Muscle of leg (tissue), 11 donors: ENCODE results near the gene PKDCC. TPM values are rescaled to one million over a fixed set of nuclear protein-coding genes. Genes with fewer than 3 reads are reported as not detected.
"Not testable (repeated sequence)": the region's sequence is repeated elsewhere in the genome, so short reads cannot be mapped to it uniquely, and the experiment has no call there.

Experiments used
- DNase-seq: peaks from one replicate; pipeline ENCODE4 v3.0.0; 2013
- H3K27ac ChIP-seq: one replicate; pipeline ENCODE4 v1.5.1; 2013; ENCODE audit warnings: mild to moderate bottlenecking, low read length, control low read depth
- H3K27me3 ChIP-seq: one replicate; pipeline ENCODE4 v1.6.1; 2013; ENCODE audit warnings: low read length; ENCODE audit not compliant: control insufficient read depth, insufficient read depth
- H3K36me3 ChIP-seq: one replicate; pipeline ENCODE4 v1.6.1; 2013; ENCODE audit warnings: low read length; ENCODE audit not compliant: control insufficient read depth, insufficient read depth
- H3K4me1 ChIP-seq: one replicate; pipeline ENCODE4 v1.6.1; 2013; ENCODE audit warnings: low read length; ENCODE audit not compliant: control insufficient read depth, insufficient read depth
- H3K4me3 ChIP-seq: one replicate; pipeline ENCODE4 v1.5.1; 2013; ENCODE audit warnings: low read length, control low read depth
- H3K9me3 ChIP-seq: replicated peaks from 2 replicates; pipeline ENCODE4 v1.6.1; 2013; ENCODE audit warnings: low read depth, low read length; ENCODE audit not compliant: control insufficient read depth
- WGBS: methylation state at CpG from one replicate; pipeline ENCODE4 v1.1.5; 2013; ENCODE audit warnings: missing lambda C conversion rate; ENCODE audit not compliant: insufficient coverage; 5-methylcytosine and 5-hydroxymethylcytosine counted together
- polyA plus RNA-seq, 8 donors: library from polyadenylated mRNA; unstranded; fragments of 120-200 nt; gene quantifications; one replicate each; pipeline versions ENCODE4 v1.2.1 to v1.2.3, GENCODE V29; 2013; ENCODE audit warnings: inconsistent platforms in 1 of 8, low replicate concordance in 1 of 8; ENCODE audit not compliant: insufficient read length in 8 of 8, insufficient read depth in 1 of 8
- total RNA-seq: library from RNA; stranded (reverse); fragments of 120-200 nt; gene quantifications from one replicate; pipeline ENCODE4 v1.2.4, GENCODE V29; 2013

The PKDCC gene
- total and polyA plus RNA-seq, 9 donors, result 123 to 183 (median 147) TPM

- DNase-seq, result no peak
- Histone ChIP-seq H3K27me3 (no peaks in the 10 kb centered on the region), H3K9me3 (no peaks in the 10 kb centered on the region), H3K36me3 (peaks cover 16% of the 10 kb centered on the region), H3K4me1 (peaks cover 38% of the 10 kb centered on the region), H3K4me3 (no peak overlapping the region), H3K27ac (peak overlapping the region; percentile 31)
- 83% methylated on average over 3 of the region's 5 CpGs for WGBS
These were observed 15.8 kb downstream of the PKDCC start for GRCh38 chr2:42063431-42064171.

GRCh38 chr2:42064417-42064942 lies 16.7 kb downstream of the PKDCC start:
- WGBS, result 44% methylated on average over 4 of the region's 8 CpGs
- peak overlapping the region; percentile 6 for H3K27ac ChIP-seq
- H3K27me3 ChIP-seq, result no peaks in the 10 kb centered on the region
- peaks cover 37% of the 10 kb centered on the region for H3K4me1 ChIP-seq
- DNase-seq, result peak; percentile 85
- H3K36me3 ChIP-seq, result peaks cover 7% of the 10 kb centered on the region
- no peak overlapping the region for H3K4me3 ChIP-seq
- H3K9me3 ChIP-seq, result no peaks in the 10 kb centered on the region

- H3K27ac ChIP-seq, H3K27me3 ChIP-seq, H3K36me3 ChIP-seq, H3K4me3 ChIP-seq, DNase-seq, H3K9me3 ChIP-seq: not testable (repeated sequence)
- H3K4me1 ChIP-seq, result peaks cover 24% of the 10 kb centered on the region
- WGBS, result no CpG with 5 or more reads among the region's 5 CpGs
These were observed 17.9 kb downstream of the PKDCC start for GRCh38 chr2:42065753-42066152.

GRCh38 chr2:42067001-42067400 lies 19.2 kb downstream of the PKDCC start:
- not testable (repeated sequence) for H3K9me3 ChIP-seq, H3K36me3 ChIP-seq, H3K27ac ChIP-seq, H3K27me3 ChIP-seq, H3K4me3 ChIP-seq, DNase-seq
- H3K4me1 ChIP-seq, result peaks cover 24% of the 10 kb centered on the region
- 100% methylated on average over 3 of the region's 9 CpGs for WGBS

GRCh38 chr2:42067521-42067920 lies 19.7 kb downstream of the PKDCC start:
- Histone ChIP-seq H3K27ac (peak overlapping the region; percentile 48), H3K36me3 (no peaks in the 10 kb centered on the region), H3K4me3 (no peak overlapping the region), H3K4me1 (peaks cover 30% of the 10 kb centered on the region), H3K27me3 (no peaks in the 10 kb centered on the region), H3K9me3 (no peaks in the 10 kb centered on the region)
- WGBS, result 75% methylated on average over 3 of the region's 8 CpGs
- DNase-seq, result peak; percentile 46

GRCh38 chr2:42068571-42069178 lies 20.9 kb downstream of the PKDCC start:
- Histone ChIP-seq H3K36me3 (no peaks in the 10 kb centered on the region), H3K4me1 (peaks cover 41% of the 10 kb centered on the region), H3K9me3 (no peaks in the 10 kb centered on the region), H3K4me3 (no peak overlapping the region), H3K27me3 (no peaks in the 10 kb centered on the region), H3K27ac (no peak overlapping the region)
- WGBS, result 66% methylated on average over 4 of the region's 13 CpGs
- no peak for DNase-seq

- Histone ChIP-seq H3K27ac (no peak overlapping the region), H3K4me1 (peaks cover 50% of the 10 kb centered on the region), H3K36me3 (no peaks in the 10 kb centered on the region), H3K27me3 (no peaks in the 10 kb centered on the region), H3K4me3 (no peak overlapping the region), H3K9me3 (no peaks in the 10 kb centered on the region)
- 67% methylated on average over 1 of the region's 2 CpGs for WGBS
- no peak for DNase-seq
These were observed 21.7 kb downstream of the PKDCC start for GRCh38 chr2:42069568-42069967.

GRCh38 chr2:42071791-42072190 lies 24.0 kb downstream of the PKDCC start:
- no CpG with 5 or more reads among the region's 4 CpGs for WGBS
- peaks cover 62% of the 10 kb centered on the region for H3K4me1 ChIP-seq
- H3K27me3 ChIP-seq, result no peaks in the 10 kb centered on the region
- no peaks in the 10 kb centered on the region for H3K36me3 ChIP-seq
- DNase-seq, result no peak
- peak overlapping the region; percentile 67 for H3K27ac ChIP-seq
- H3K9me3 ChIP-seq, result no peaks in the 10 kb centered on the region
- H3K4me3 ChIP-seq, result no peak overlapping the region

GRCh38 chr2:42072349-42073118 lies 24.7 kb downstream of the PKDCC start:
- peaks cover 57% of the 10 kb centered on the region for H3K4me1 ChIP-seq
- WGBS, result 43% methylated on average over 9 of the region's 13 CpGs
- peak; percentile 94 for DNase-seq

More at GRCh38 chr2:42072349-42073118, 24.7 kb downstream of the PKDCC start:
- Histone ChIP-seq H3K9me3 (no peaks in the 10 kb centered on the region), H3K27ac (peak overlapping the region; percentile 94), H3K27me3 (no peaks in the 10 kb centered on the region), H3K4me3 (no peak overlapping the region), H3K36me3 (no peaks in the 10 kb centered on the region)
